Measurements from ENCODE around the gene TUT4. TPM values are rescaled to one million over a fixed set of nuclear protein-coding genes. Genes with fewer than 3 reads are reported as not detected.
A peak's percentile ranks its signal among the peaks of the same experiment; 100 is the strongest.

Gene TUT4
- total RNA-seq, 1 donor from 2014 or later, result 40.3 TPM

DNA sequence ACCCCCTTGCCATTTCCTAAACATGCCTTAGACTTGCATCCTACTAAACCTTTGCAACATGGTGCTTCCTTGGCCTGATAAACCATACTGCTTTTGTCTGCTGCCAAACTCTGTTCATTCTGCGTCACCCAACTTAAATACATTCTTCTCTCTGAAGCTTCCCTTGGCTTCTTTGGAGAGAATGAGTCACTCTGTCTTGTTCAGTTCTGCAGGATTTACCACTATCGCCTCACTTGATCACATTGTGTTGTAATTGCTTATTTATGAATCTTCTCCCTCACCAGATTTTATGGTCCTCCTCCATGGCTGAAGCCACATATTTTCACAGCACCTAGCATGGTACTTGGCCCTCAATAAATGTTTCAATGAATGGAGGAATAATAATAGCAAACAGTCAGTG, 21.7 kb upstream of the TUT4 start:
- no peak for DNase-seq (ENCODE audit: low spot score)

DNA sequence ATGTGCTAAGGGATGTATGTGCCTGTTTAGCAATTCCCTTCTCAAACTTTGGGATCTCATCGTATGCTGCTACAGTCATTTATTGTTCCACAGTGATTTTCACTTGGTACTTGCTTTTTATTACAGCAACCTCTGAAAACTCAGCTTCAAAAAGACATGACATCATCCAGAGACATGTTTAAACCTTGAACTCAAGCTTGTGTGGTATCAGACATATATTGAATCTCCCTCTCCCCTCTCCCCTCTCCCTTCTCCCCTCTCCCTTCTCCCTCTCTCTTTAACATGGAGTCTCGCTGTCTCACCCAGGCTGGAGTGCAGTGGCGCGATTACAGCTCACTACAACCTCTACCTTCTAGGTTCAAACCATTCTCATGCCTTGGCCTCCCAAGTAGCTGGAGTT, 19.5 kb upstream of the TUT4 start:
- DNase-seq (ENCODE audit: low spot score), result no peak

DNA sequence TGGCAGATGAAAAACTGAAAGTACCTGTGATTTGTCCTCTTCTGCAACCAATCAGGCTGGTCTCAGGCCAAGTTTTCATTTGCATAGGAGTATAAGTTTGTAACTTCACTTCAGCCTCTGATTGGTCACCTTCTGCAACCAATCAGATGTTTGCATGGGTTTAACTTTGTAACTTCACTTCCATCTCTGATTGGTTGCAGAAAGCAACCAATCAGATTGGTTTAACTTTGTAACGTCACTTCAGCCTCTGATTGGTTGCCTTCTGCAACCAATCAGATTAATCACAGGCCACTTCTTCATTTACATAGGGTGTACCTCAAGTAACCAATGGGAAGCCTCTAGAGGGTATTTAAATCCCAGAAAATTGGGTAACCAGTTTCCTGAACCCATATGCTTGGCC, 18.9 kb upstream of the TUT4 start:
- no peak for DNase-seq (ENCODE audit: low spot score)

- no peak for DNase-seq (ENCODE audit: low spot score)
These were observed 16.7 kb upstream of the TUT4 start for GRCh38 chr1:52569449-52570210.

DNA sequence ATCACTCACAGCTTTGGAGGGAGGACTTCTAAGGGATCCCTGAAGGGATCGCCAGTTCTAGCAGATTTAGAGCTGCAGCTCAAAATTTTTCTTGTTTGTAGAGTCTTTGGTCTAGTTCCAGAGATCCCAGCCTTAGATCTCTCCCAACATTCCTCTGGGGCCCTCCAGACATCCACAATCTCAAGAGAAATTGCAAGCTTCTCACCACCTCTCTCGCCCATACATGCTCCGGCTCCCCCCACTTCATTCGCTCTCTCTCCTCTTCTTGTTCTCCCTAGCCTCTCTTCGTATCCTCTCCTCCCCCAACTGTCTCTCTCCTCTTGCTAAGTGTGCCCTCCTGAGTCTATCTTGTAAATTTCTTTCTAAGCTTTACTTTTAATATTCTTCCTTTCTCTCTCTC, 15.1 kb upstream of the TUT4 start:
- no peak for DNase-seq (ENCODE audit: low spot score)

GRCh38 chr1:52562766-52563165, 9.9 kb upstream of the TUT4 start:
- no peak for DNase-seq (ENCODE audit: low spot score)

DNA sequence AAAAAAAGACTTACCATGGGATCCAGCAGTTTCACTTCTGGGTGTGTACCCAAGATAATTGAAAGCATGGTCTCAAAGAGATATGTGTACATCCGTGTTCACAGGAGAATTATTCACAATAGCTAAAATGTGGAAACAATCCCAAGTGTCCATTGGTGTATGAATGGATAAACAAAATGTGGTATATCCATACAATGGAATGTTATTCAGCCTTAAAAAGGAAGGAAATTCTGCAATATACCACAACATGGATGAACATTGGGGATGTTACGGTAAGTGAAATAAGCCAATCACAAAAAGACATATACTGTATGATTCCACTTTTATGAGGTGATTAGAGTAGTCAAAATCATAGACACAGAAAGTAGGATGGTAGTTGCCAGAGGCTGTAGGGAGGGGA, 7.0 kb upstream of the TUT4 start:
- no peak for DNase-seq (ENCODE audit: low spot score)

DNA sequence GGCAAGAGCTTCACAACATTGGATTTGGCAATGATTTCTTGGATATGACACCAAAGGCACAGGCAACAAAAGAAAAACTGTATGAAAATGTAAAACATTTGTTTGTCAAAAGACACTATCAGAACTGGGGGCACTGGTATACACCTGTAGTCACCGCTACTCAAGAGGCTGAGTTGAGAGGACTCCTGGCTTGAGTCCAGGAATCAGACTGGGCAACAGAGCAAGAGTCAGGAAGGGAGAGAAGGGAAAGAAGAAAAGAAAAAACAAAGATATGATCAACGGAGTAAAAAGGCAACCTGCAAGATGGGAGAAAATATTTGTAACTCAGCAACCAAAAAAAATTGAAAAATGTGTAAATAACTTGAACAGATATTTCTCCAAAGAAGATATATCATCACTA, 6.0 kb upstream of the TUT4 start:
- DNase-seq (ENCODE audit: low spot score), result no peak

DNA sequence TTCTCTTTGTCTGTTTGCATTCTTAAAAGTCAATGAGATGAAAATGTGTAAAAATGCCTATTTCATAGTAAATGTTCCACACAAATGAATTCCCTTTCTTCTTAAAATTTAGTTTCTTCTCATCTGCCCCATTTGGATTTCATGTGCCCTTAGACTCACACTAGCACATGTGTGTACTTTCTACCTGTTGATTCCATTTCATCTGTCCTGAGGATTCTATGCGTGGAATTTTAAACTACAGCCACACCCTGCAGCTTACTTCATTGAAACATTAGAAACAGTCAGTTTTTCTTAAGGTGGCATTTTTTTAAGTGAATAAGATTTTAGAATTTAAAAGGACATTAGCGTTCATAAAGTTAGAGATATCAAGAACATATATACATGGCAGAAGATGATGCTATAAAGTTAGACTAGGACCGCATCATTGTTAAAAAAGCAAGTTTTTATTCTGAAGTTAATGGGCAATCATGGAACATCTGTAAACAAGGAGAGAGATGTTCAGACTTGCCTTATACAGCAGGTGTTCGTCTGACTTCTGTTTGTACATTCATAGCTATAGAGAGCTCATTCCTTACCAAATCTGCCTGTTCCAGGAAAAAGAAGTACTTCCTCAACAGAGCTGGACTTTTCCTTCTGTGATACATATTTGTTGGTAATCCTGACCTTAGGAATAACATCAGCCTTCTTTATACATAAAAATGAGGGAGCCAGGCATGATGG, 3.9 kb upstream of the TUT4 start:
- no peak for DNase-seq (ENCODE audit: low spot score)

GRCh38 chr1:52554756-52555155, 1.9 kb upstream of the TUT4 start:
- no peak for DNase-seq (ENCODE audit: low spot score)

GRCh38 chr1:52554267-52554640, 1.4 kb upstream of the TUT4 start:
- DNase-seq (ENCODE audit: low spot score), result no peak

DNA sequence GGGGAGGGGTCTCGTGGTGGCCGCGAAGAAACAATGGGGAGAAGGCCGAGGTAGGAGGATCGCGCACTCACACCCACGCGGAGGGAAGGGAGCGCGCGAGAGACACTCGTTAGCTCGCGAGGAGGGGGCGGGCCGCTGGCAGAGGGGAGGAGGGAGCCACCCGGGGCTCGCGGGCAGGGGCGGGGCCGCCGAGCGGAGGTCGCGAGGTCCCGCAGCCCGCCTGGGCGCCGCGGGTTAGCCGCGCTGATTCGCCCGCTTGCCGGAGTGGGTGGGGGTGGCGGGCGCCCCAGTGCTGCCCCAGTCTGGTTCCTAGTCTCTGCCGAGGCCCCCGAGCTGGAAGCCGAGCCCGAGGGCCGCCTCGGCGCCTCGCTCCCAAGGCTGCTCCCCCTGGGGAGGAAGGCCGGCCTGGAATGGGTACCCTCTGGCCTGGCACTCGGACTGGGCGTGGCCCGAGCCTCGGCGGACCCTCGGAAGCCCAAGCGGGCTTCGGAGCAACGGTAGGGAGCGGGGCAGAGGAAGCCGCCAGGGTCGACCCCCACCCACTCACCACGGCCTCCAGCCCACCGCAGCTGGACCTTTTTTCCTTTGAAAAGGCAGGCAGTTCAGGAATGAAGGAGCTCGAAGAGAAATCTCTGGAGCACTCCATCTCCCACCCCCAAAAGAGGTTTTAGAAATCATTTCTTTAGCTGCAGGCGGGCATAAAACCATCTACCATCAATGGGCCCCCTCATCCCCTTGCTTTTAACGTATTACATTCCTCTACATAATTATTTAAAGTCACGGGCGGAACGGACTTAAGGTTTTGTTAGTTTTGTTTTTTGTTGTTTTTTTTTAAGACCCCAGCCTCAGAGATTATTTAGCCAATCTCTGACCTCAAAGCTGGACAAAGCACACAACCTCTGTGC, 722 bp upstream of the TUT4 start:
- peak; percentile 81 for DNase-seq (ENCODE audit: low spot score)

- DNase-seq (ENCODE audit: low spot score), result peak; percentile 53
These were observed 722 bp downstream of the TUT4 start for GRCh38 chr1:52552236-52552504.

- DNase-seq (ENCODE audit: low spot score), result no peak
These were observed 1.2 kb downstream of the TUT4 start for GRCh38 chr1:52551507-52552235.

DNA sequence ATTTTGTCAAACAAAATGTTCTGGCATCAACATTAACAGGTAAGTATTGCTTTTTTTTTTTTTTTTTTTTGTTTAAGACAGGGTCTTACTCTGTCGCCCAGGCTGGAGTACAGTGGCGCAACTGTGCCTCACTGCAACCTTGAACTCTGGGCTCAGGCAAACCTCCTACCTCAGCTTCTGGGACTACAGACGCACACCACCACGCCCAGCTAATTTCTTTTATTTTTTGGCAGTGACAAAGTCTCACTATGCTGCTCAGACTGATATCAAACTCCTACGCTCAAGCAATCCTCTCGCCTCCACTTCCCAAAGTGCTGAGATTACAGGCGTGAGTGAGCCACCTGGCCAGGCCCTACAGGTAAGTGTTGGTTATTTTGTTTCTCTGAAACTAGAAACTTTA, 2.4 kb downstream of the TUT4 start:
- DNase-seq (ENCODE audit: low spot score), result no peak

DNA sequence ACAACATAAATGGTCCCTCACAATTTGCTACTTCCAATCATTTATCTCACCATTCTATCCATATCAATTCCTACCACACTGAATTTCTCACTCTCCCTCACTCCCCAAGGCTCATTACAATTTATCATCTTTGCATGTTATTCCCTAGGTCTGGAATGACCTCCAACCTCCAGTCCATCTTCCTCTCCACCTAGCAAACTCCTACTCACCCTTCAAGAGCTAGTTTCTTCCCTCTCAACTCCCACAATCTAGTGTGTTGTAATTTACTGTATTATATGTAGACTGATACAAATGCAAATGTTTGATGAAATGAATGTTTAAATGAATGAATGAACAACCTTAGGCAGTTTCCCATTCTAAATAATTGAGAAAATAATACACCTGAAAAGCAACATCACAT, 3.6 kb downstream of the TUT4 start:
- DNase-seq (ENCODE audit: low spot score), result no peak

GRCh38 chr1:52546852-52547251, 6.0 kb downstream of the TUT4 start:
- DNase-seq (ENCODE audit: low spot score), result no peak

GRCh38 chr1:52544665-52545525, 8.0 kb downstream of the TUT4 start:
- no peak for DNase-seq (ENCODE audit: low spot score)

DNA sequence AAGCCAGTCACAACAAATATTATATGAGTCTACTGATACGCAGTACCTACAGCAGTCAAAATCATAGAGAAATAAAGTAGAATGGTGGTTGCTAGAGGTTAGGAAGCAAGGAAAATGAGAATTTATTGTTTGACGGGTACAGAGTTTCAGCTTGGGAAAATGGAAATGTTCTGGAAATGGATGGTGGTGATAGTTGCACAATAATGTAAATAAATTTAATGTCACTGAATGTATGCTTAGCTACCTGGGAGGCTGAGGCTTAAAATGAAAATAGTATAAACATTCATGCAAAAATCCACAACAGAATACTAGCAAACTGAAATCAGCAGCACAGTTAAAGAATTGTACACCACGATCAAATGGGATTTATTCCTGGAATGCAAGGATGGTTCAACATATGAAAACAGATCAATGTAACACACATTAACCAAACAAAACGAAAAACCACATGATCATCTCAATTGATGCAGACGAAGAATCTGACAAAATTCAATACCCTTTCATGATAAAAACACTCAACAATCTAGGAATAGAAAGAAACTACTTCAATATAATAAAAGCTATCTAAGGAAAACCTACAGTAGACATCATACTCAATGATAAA, 10.7 kb downstream of the TUT4 start:
- no peak for DNase-seq (ENCODE audit: low spot score)

- DNase-seq (ENCODE audit: low spot score), result no peak
These were observed 17.7 kb downstream of the TUT4 start for GRCh38 chr1:52534928-52535764.

Data from mucosa of gallbladder (tissue), 1 donor.